ENCODE data around the gene PROZ.

- no peak for TF ChIP-seq POLR2A (IDR thresholded peaks at IDR 0.05; ENCODE audit: low read depth, low read length)
- no peak for TF ChIP-seq POLR2AphosphoS5 (IDR thresholded peaks at IDR 0.05; ENCODE audit: low read depth, low read length)
- TF ChIP-seq TAF1 (IDR thresholded peaks at IDR 0.05; ENCODE audit: low read depth, low read length) = no peak
- TF ChIP-seq PAX5 (IDR thresholded peaks at IDR 0.05; ENCODE audit: insufficient read depth, low read length, severe bottlenecking) = no peak
- TF ChIP-seq SPI1 (IDR thresholded peaks at IDR 0.05; ENCODE audit: low read depth, low read length) = no peak
- TF ChIP-seq POU2F2 (IDR thresholded peaks at IDR 0.05; ENCODE audit: low read depth, low read length) = no peak
These were observed 61.0 kb downstream of the PROZ start for GRCh38 chr13:113219256-113219940.

All from GM12891 (cell line).